Measurements from ENCODE around the gene OR3A3.
"Not testable (repeated sequence)": the region's sequence is repeated elsewhere in the genome, so short reads cannot be mapped to it uniquely, and the experiment has no call there.

OR3A3 gene

GRCh38 chr17:3411070-3411469 is at the start of gene OR3A3:
OR3A3 (plus strand) TSS chr17:3411370.
- FAIRE-seq, result no peak

GRCh38 chr17:3371167-3371566 is 40.0 kb upstream of the OR3A3 start:
- FAIRE-seq, result not testable (repeated sequence)

GRCh38 chr17:3378321-3378720 is 32.8 kb upstream of the OR3A3 start:
- FAIRE-seq, result no peak

GRCh38 chr17:3381957-3382356 is 29.2 kb upstream of the OR3A3 start:
- FAIRE-seq, result no peak

GRCh38 chr17:3385869-3386816 is 25.0 kb upstream of the OR3A3 start, which contains the start of gene OR3A2:
OR3A2 (minus strand) TSS chr17:3386308.
- no peak for FAIRE-seq

GRCh38 chr17:3389791-3390190 is 21.4 kb upstream of the OR3A3 start:
- FAIRE-seq, result no peak

GRCh38 chr17:3397801-3398200 is 13.4 kb upstream of the OR3A3 start:
- FAIRE-seq, result not testable (repeated sequence)

- no peak for FAIRE-seq
Measured at GRCh38 chr17:3398310-3398709, 12.9 kb upstream of the OR3A3 start, which contains the start of gene OR1E1. OR1E1 (minus strand) TSS chr17:3398410; CDS start chr17:3398410, 0 bp downstream.

- no peak for FAIRE-seq
Measured at GRCh38 chr17:3400055-3400454, 11.1 kb upstream of the OR3A3 start.

- FAIRE-seq, result no peak
Measured at GRCh38 chr17:3401786-3402185, 9.4 kb upstream of the OR3A3 start.

GRCh38 chr17:3403856-3404255 is 7.3 kb upstream of the OR3A3 start:
- FAIRE-seq, result not testable (repeated sequence)

GRCh38 chr17:3412216-3412615 is 1.0 kb downstream of the OR3A3 start:
- FAIRE-seq, result not testable (repeated sequence)

- FAIRE-seq, result no peak
Measured at GRCh38 chr17:3415610-3416009, 4.4 kb downstream of the OR3A3 start.

GRCh38 chr17:3418222-3418621 is 7.1 kb downstream of the OR3A3 start:
- FAIRE-seq, result no peak

- not testable (repeated sequence) for FAIRE-seq
Measured at GRCh38 chr17:3433215-3433614, 22.0 kb downstream of the OR3A3 start.

GRCh38 chr17:3433741-3434140 is 22.6 kb downstream of the OR3A3 start, which contains the start of gene OR1E2:
OR1E2 (minus strand) TSS chr17:3433841; CDS start chr17:3433841, 0 bp downstream.
- FAIRE-seq, result no peak

- no peak for FAIRE-seq
Measured at GRCh38 chr17:3438368-3438767, 27.2 kb downstream of the OR3A3 start.

GRCh38 chr17:3440451-3440850 is 29.3 kb downstream of the OR3A3 start:
- no peak for FAIRE-seq

- FAIRE-seq, result no peak
Measured at GRCh38 chr17:3447625-3448024, 36.5 kb downstream of the OR3A3 start.

GRCh38 chr17:3448059-3448665 is 37.0 kb downstream of the OR3A3 start:
- no peak for FAIRE-seq

GRCh38 chr17:3466355-3466754 is 55.2 kb downstream of the OR3A3 start:
- FAIRE-seq, result not testable (repeated sequence)

GRCh38 chr17:3469529-3469928 is 58.4 kb downstream of the OR3A3 start:
- no peak for FAIRE-seq

GRCh38 chr17:3471599-3471998 is 60.4 kb downstream of the OR3A3 start, which contains the start of gene SPATA22:
SPATA22 (minus strand) TSS chr17:3471819; CDS start chr17:3469325, 2,494 bp downstream.
- FAIRE-seq, result no peak

- FAIRE-seq, result no peak
Measured at GRCh38 chr17:3472137-3472536, 61.0 kb downstream of the OR3A3 start.
